SK-N-SH (cell line): Measurements from ENCODE around the gene RNU4-1.

Source experiments
- CTCF ChIP-seq: fragments of 200-600 bp; sonication (generic); IDR thresholded peaks from 2 replicates; pipeline ENCODE4 v1.6.1; 2017; ENCODE audit warnings: antibody characterized with exemption, mild to moderate bottlenecking, moderate library complexity
- EZH2phosphoT487 ChIP-seq: fragments of 200-600 bp; sonication (generic); IDR thresholded peaks from 2 replicates; pipeline ENCODE4 v1.6.1; 2017; ENCODE audit warnings: low read depth, mixed run types, mild to moderate bottlenecking, antibody characterized with exemption, moderate library complexity, borderline replicate concordance
- MEF2A ChIP-seq: IDR thresholded peaks from 2 replicates; pipeline ENCODE4 v1.4.0; 2012; ENCODE audit warnings: low read depth, borderline replicate concordance
- REST ChIP-seq: IDR thresholded peaks from 2 replicates; pipeline ENCODE4 v1.6.1; 2012; ENCODE audit warnings: mild to moderate bottlenecking, low read depth, low read length, moderate library complexity

- TF ChIP-seq EZH2phosphoT487 = no peak
- no peak for TF ChIP-seq CTCF
- no peak for TF ChIP-seq MEF2A
- TF ChIP-seq REST = no peak
Measured at GRCh38 chr12:120278137-120279069, 14.6 kb downstream of the RNU4-1 start.
